Activated B cell treated with CpG ODN at 0.5 μM for 24 hours (primary cell): ENCODE measurements around the gene CABP4. TPM values are rescaled to one million over a fixed set of nuclear protein-coding genes. Genes with fewer than 3 reads are reported as not detected.

Experiments used
- ATAC-seq: fragments of 200-7000 bp; cut with Tn5 transposase; one replicate; pipeline ENCODE4 v1.10.0; 2021; ENCODE audit warnings: low read depth, mild to moderate bottlenecking, moderate library complexity
- CTCF ChIA-PET: fragments of 350-600 bp; sonication (Branson Sonifier 250); formaldehyde crosslinking; loops from one replicate; lab custom pipeline; 2021; ENCODE audit warnings: antibody characterized with exemption; lab: Charles Lee
- POLR2A ChIA-PET: fragments of 350-600 bp; sonication (Branson Sonifier 250); formaldehyde crosslinking; loops from one replicate; lab custom pipeline; 2021; ENCODE audit warnings: antibody characterized with exemption; lab: Charles Lee
- DNase-seq: peaks from one replicate; pipeline ENCODE4 v3.0.0; 2022
- H3K27ac Mint-ChIP-seq: one replicate; pipeline ENCODE4 v1.8.0; 2020; ENCODE audit warnings: mixed read lengths
- H3K27me3 Mint-ChIP-seq: one replicate; pipeline ENCODE4 v1.8.0; 2021; ENCODE audit warnings: mixed read lengths
- H3K36me3 Mint-ChIP-seq: one replicate; pipeline ENCODE4 v1.8.0; 2021; ENCODE audit warnings: low read depth, mixed read lengths
- H3K4me1 Mint-ChIP-seq: one replicate; pipeline ENCODE4 v1.8.0; 2021; ENCODE audit warnings: mixed read lengths
- H3K4me3 Mint-ChIP-seq: one replicate; pipeline ENCODE4 v1.8.0; 2020; ENCODE audit warnings: mild to moderate bottlenecking, mixed read lengths
- H3K9me3 Mint-ChIP-seq: one replicate; pipeline ENCODE4 v1.8.0; 2020; ENCODE audit warnings: mixed read lengths
- intact Hi-C: fragments of 100-400 bp; cut with micrococcal nuclease; formaldehyde crosslinking; loops from one replicate; pipeline ENCODE4 v1.15.1; 2024
- total RNA-seq: library from RNA; stranded (reverse); gene quantifications from 2 replicates; pipeline ENCODE4 v1.2.3, GENCODE V29; 2022
- TF ChIP-seq, protein P1 (sequence below): fragments of 200-600 bp; IDR thresholded peaks from one replicate; pipeline ENCODE4 v1.8.0; 2022; ENCODE audit warnings: antibody characterized with exemption, mild to moderate bottlenecking

The CABP4 gene
- total RNA-seq, 1 donor from 2014 or later: 3.0 TPM

DNA sequence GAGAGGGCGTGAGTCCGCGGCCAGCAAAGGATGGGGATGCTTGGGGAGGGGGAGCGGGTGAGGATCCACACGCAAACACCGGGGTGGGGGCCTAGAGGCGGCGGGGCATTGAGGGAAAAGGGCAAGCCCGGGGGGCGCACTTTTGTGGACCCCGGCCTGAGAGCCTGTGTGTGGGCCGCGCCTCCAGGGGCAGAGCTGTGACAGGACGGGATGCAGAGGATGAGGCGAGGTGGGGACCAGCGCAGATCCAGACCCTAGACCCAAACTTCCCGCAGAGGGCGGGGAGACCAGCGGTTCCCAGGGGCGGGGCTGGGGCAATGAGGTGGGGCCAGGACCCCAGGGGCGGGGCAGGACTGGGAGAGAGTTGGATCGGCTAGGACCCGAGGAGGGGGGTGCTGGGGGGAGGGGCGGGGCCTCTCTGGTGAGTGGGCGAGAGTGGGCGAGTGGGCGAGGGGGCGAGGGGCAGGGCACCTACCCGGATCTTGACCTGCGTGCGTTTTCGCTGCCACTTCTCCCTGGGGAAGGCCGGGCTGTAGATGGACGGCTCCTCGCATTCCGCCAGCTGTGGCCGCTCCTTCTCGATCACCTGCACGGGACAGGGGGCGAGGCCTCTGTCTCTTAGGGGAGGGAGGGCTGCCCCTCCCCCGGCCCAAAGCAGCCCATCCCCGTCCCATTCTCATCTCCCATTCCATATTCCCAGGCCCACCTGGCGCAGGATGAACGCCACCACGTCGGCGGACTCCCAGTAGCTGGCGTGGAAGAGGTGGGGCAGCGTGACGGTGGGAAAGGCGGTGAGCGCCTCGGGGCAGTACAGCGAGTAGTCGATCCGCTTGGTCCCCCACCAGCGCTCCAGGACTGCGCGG lies 39.4 kb downstream of the CABP4 start:
- Mint-ChIP-seq H3K27me3 (no peaks in the 10 kb centered on the region), H3K27ac (no peak overlapping the region), H3K4me1 (no peaks in the 10 kb centered on the region), H3K36me3 (peaks cover 80% of the 10 kb centered on the region), H3K4me3 (no peak overlapping the region), H3K9me3 (no peaks in the 10 kb centered on the region)
- DNase-seq (no peak), ATAC-seq (no peak)
- CTCF ChIA-PET: no interaction called here
- POLR2A ChIA-PET: interaction anchor here (0.6 to 1.5 kb wide), 2 partner anchors 12 to 51 kb away, joined by 5 to 9 read pairs; partner anchors contain the start of gene AIP
- intact Hi-C loops: no loop called here
- TF ChIP-seq, protein P1, sequence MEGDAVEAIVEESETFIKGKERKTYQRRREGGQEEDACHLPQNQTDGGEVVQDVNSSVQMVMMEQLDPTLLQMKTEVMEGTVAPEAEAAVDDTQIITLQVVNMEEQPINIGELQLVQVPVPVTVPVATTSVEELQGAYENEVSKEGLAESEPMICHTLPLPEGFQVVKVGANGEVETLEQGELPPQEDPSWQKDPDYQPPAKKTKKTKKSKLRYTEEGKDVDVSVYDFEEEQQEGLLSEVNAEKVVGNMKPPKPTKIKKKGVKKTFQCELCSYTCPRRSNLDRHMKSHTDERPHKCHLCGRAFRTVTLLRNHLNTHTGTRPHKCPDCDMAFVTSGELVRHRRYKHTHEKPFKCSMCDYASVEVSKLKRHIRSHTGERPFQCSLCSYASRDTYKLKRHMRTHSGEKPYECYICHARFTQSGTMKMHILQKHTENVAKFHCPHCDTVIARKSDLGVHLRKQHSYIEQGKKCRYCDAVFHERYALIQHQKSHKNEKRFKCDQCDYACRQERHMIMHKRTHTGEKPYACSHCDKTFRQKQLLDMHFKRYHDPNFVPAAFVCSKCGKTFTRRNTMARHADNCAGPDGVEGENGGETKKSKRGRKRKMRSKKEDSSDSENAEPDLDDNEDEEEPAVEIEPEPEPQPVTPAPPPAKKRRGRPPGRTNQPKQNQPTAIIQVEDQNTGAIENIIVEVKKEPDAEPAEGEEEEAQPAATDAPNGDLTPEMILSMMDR: no peak

DNA sequence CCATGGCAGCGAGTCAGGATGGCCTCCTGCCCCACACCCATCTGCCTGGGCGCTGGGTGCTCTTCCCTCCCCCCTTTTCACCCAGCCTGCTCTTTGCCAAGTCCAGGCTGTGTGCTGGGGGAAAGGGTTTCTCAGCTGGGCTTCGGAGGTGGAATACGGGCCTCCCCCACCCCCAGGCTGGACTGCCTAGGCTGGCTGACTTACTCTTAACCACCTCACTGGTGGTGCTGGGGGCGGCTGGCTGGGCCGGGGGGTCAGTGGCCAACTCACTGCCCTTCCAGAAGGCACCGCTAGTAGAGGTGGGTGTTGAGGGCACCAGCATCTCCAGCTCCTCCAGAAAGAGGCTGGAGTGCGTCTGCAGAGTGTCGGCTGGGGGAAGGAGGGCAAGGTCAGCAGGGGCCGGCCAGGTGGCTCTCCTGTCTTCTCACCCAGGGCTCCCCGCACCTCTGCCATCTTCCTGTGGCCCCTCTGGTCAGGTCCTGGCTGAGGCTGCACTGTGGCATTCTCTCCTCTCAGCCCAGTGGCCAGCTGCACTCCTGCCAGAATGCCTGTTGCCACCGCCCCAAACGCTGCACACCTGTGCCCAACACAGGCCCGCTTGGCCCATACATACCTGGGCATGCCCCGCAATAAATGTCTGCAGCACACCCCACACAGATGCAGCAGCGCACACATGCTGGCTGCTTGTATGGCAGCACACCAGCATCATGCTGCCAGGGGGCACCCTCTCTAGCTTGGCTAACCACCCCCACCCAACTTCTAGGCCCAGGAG lies 40.3 kb downstream of the CABP4 start:
- H3K4me1 Mint-ChIP-seq: no peaks in the 10 kb centered on the region
- H3K27ac Mint-ChIP-seq: no peak overlapping the region
- ChIA-PET CTCF (no interaction called here), POLR2A (interaction anchor here (1.5 kb wide), 1 partner anchor 13 kb away, joined by 5 read pairs; the partner anchor contains the start of gene AIP)
- no peak overlapping the region for H3K4me3 Mint-ChIP-seq
- TF ChIP-seq, protein P1: no peak
- intact Hi-C loops: no loop called here
- peaks cover 75% of the 10 kb centered on the region for H3K36me3 Mint-ChIP-seq
- ATAC-seq (no peak), DNase-seq (no peak)
- H3K9me3 Mint-ChIP-seq: no peaks in the 10 kb centered on the region
- H3K27me3 Mint-ChIP-seq: no peaks in the 10 kb centered on the region

DNA sequence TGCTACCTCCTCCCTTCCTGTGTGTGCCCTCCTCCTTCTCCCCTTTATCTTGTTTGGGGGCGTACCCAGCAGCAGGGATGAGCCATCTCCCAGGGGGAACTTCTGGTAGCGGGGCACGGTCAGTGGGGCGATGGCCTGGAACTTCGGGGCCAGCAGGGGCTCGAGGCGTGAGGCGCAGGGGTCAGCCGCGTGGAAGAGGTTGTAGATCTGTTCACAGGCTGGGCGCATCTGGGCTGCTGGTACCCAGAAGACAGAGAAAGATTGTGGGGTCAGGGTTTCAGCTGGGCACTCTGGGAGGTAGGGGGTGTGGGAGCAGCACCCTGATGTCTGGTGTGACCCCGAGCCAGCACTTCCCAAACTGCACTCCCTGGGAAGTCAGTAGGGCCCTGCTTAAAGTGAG lies 41.0 kb downstream of the CABP4 start:
- no peak for ATAC-seq
- H3K27ac Mint-ChIP-seq: no peak overlapping the region
- intact Hi-C loops: no loop called here
- H3K27me3 Mint-ChIP-seq: no peaks in the 10 kb centered on the region
- DNase-seq: no peak
- POLR2A ChIA-PET: no interaction called here
- peaks cover 3% of the 10 kb centered on the region for H3K4me1 Mint-ChIP-seq
- no peaks in the 10 kb centered on the region for H3K9me3 Mint-ChIP-seq
- TF ChIP-seq, protein P1: no peak
- peaks cover 75% of the 10 kb centered on the region for H3K36me3 Mint-ChIP-seq
- no peak overlapping the region for H3K4me3 Mint-ChIP-seq
- CTCF ChIA-PET: no interaction called here

DNA sequence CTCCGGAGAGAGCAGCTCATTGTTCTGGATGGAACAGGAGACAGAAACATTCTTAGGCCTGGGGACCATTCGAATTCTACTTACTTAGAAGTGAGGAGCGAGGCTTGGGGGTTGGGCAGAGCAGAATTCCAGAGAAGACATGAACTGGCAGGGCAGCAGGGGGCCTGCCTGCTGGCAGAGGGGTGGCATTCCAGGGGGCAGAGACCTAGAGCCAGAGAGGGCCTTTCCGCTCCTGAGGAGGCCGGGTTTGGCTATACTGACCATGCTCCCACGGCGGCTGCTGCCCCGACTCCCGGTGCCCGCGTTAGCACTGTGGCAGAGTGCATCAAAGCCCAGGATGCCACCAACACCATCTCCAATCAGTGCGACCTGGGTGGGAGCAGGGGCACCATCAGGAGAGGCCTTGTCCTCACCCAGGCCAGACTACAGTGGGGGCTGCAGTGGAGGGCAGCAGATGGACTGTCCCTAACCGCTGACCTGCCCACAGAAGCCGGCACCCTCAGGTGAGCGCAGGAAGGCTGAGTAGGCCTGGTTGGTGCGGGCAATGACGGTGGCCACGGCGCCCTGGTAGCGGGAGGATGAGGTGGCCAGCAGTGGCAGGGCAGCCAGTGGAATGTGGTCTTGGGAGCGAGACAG lies 42.6 kb downstream of the CABP4 start:
- ATAC-seq: no peak
- ChIA-PET CTCF (no interaction called here), POLR2A (interaction anchor here (1.2 kb wide), 1 partner anchor 8 kb away, joined by 4 read pairs; no protein-coding TSS in a partner anchor)
- Mint-ChIP-seq H3K4me1 (peaks cover 7% of the 10 kb centered on the region), H3K4me3 (no peak overlapping the region), H3K36me3 (peaks cover 80% of the 10 kb centered on the region), H3K27me3 (no peaks in the 10 kb centered on the region), H3K9me3 (no peaks in the 10 kb centered on the region), H3K27ac (no peak overlapping the region)
- TF ChIP-seq, protein P1: no peak
- DNase-seq: no peak
- intact Hi-C loops: no loop called here
